HepG2 (cell line): Measurements from ENCODE around the gene AS3MT. TPM values are rescaled to one million over a fixed set of nuclear protein-coding genes. Genes with fewer than 3 reads are reported as not detected.

Experiments used
- ARNT2 ChIP-seq: sonication (generic); formaldehyde crosslinking; IDR thresholded peaks from 2 replicates; pipeline ENCODE4 v1.8.0; 2022; ENCODE audit warnings: mild to moderate bottlenecking, low read depth, missing genetic modification reagents, moderate library complexity
- CEBPG ChIP-seq: IDR thresholded peaks from 2 replicates; pipeline ENCODE4 v1.6.1; 2016
- CENPX ChIP-seq: sonication (generic); formaldehyde crosslinking; IDR thresholded peaks from 2 replicates; pipeline ENCODE4 v1.9.0; 2021; ENCODE audit warnings: mild to moderate bottlenecking, missing genetic modification reagents, moderate library complexity
- HOXA5 ChIP-seq: sonication (generic); formaldehyde crosslinking; IDR thresholded peaks from 2 replicates; pipeline ENCODE4 v1.4.0; 2020; ENCODE audit warnings: missing genetic modification reagents
- JUND ChIP-seq: sonication (generic); formaldehyde crosslinking; IDR thresholded peaks from 2 replicates; pipeline ENCODE4 v1.8.0; 2022; ENCODE audit warnings: mild to moderate bottlenecking, missing genetic modification reagents
- PAF1 ChIP-seq: IDR thresholded peaks from 2 replicates; pipeline ENCODE4 v1.6.1; 2016; ENCODE audit warnings: missing genetic modification reagents, missing compliant biosample characterization
- RARG ChIP-seq: sonication (generic); formaldehyde crosslinking; IDR thresholded peaks from 2 replicates; pipeline ENCODE4 v1.4.0; 2020; ENCODE audit warnings: low read depth, mild to moderate bottlenecking, missing genetic modification reagents
- RNF2 ChIP-seq: fragments of 450-650 bp; conservative IDR thresholded peaks from 2 replicates; pipeline ENCODE4 v1.6.1; 2016; ENCODE audit warnings: low read depth
- SETDB1 ChIP-seq: sonication (generic); formaldehyde crosslinking; IDR thresholded peaks from 2 replicates; pipeline ENCODE4 v1.5.1; 2020; ENCODE audit warnings: missing genetic modification reagents, mild to moderate bottlenecking, borderline replicate concordance
- ZNF441 ChIP-seq: sonication (generic); formaldehyde crosslinking; IDR thresholded peaks from 2 replicates; pipeline ENCODE4 v1.7.0; 2021; ENCODE audit warnings: missing genetic modification reagents, borderline replicate concordance
- ZNF572 ChIP-seq: sonication (generic); formaldehyde crosslinking; IDR thresholded peaks from 2 replicates; pipeline ENCODE4 v1.5.1; 2020; ENCODE audit warnings: mild to moderate bottlenecking, missing genetic modification reagents
- ZNF772 ChIP-seq: sonication (generic); formaldehyde crosslinking; IDR thresholded peaks from 2 replicates; pipeline ENCODE4 v1.5.0; 2020; ENCODE audit warnings: mild to moderate bottlenecking, missing genetic modification reagents
- ZNF891 ChIP-seq: sonication (generic); formaldehyde crosslinking; IDR thresholded peaks from 2 replicates; pipeline ENCODE4 v1.5.0; 2020; ENCODE audit warnings: mild to moderate bottlenecking, missing genetic modification reagents
- polyA plus RNA-seq, 8 experiments: library from polyadenylated mRNA; depleted of rRNA in 3 of 8; stranded (reverse) in 7 of 8; unstranded in 1 of 8; fragments of >200 nt; fragmentation: Illumina TruSeq in 4 of 8; extraction: Trizol in 4 of 8; gene quantifications; 2 replicates each; pipeline versions ENCODE4 v1.2.1 to v1.2.3, GENCODE V29; 2011 to 2016; ENCODE audit warnings: low read depth in 4 of 8, missing spikeins in 1 of 8, mixed read lengths in 1 of 8; ENCODE audit not compliant: insufficient read depth in 1 of 8
- total RNA-seq, 5 experiments: library from RNA; depleted of rRNA; stranded (reverse); fragments of >200 nt; fragmentation: Illumina TruSeq; extraction: Trizol; gene quantifications; 2 replicates each; pipeline ENCODE4 v1.2.3, GENCODE V29; 2016; ENCODE audit warnings: low read depth in 1 of 5
- TF ChIP-seq, protein P1 (sequence below): sonication (generic); formaldehyde crosslinking; conservative IDR thresholded peaks from 2 replicates; pipeline ENCODE4 v1.4.0; 2020; ENCODE audit warnings: missing genetic modification reagents
- TF ChIP-seq, protein P2 (sequence below): sonication (generic); formaldehyde crosslinking; IDR thresholded peaks from 2 replicates; pipeline ENCODE4 v1.4.0; 2020; ENCODE audit warnings: missing genetic modification reagents
- TF ChIP-seq, protein P3 (sequence below): sonication (generic); formaldehyde crosslinking; conservative IDR thresholded peaks from 2 replicates; pipeline ENCODE4 v1.8.0; 2022; ENCODE audit warnings: missing genetic modification reagents
- TF ChIP-seq, protein P4 (sequence below): conservative IDR thresholded peaks from 2 replicates; pipeline ENCODE4 v1.6.1; 2018; ENCODE audit warnings: missing genetic modification reagents
- TF ChIP-seq, protein P5 (sequence below): IDR thresholded peaks from 2 replicates; pipeline ENCODE4 v1.6.1; 2016; ENCODE audit warnings: missing compliant biosample characterization, missing genetic modification reagents, borderline replicate concordance

The AS3MT gene
- total and polyA plus RNA-seq, 2 of the 13 experiments (the other 11 are each of a cell fraction or from before 2014, with no cell fraction given) = 8.7 to 17.4 TPM

DNA sequence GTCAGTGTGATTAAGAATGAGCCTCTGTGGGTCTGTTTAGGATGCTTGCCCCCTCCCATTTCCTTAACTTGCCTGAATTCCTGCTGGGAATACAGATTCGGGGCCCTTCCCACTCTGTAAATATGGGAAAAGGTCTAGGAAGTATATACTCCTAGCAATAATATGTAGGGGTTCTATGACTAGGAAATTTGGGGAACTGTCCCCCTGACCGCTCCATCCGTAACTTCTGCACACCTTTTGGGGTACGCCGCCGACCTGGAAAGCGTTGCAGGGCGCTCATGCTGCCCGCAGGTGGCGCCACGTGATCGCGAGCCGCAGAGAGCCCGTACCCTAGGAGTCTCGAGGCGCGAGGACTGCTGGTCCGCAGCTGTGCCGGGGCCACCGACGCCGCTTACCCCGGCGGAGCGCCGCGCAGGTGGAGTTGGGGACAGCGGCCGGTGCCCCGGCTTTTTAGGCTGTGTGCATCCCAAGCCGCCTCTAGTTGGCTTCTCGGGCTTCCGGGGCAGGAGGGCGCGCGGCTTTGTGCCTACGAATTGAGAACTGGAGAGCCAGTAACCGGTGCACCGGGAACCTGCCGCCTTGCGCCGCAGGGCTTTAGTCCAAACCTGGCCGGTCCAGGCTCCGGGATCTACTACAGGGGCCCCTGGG is 48.2 kb downstream of the AS3MT start (continued):
- TF ChIP-seq CEBPG (no peak), RARG (CRISPR knock-in tag) (no peak), ZNF891 (no peak), PAF1 (no peak), ARNT2 (CRISPR knock-in tag) (no peak), SETDB1 (CRISPR knock-in tag) (0 out of 2 replicates have a peak, but pooled peaks have one; percentile 58), RNF2 (no peak), ZNF572 (CRISPR knock-in tag) (no peak), HOXA5 (no peak), ZNF441 (CRISPR knock-in tag) (no peak), ZNF772 (0 out of 2 replicates have a peak, but pooled peaks have one; percentile 0), CENPX (no peak), JUND (CRISPR knock-in tag) (no peak)
- TF ChIP-seq, protein P1, sequence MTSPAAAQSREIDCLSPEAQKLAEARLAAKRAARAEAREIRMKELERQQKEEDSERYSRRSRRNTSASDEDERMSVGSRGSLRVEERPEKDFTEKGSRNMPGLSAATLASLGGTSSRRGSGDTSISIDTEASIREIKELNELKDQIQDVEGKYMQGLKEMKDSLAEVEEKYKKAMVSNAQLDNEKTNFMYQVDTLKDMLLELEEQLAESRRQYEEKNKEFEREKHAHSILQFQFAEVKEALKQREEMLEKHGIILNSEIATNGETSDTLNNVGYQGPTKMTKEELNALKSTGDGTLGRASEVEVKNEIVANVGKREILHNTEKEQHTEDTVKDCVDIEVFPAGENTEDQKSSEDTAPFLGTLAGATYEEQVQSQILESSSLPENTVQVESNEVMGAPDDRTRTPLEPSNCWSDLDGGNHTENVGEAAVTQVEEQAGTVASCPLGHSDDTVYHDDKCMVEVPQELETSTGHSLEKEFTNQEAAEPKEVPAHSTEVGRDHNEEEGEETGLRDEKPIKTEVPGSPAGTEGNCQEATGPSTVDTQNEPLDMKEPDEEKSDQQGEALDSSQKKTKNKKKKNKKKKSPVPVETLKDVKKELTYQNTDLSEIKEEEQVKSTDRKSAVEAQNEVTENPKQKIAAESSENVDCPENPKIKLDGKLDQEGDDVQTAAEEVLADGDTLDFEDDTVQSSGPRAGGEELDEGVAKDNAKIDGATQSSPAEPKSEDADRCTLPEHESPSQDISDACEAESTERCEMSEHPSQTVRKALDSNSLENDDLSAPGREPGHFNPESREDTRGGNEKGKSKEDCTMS (CRISPR knock-in tag) = no peak
- TF ChIP-seq, protein P2, sequence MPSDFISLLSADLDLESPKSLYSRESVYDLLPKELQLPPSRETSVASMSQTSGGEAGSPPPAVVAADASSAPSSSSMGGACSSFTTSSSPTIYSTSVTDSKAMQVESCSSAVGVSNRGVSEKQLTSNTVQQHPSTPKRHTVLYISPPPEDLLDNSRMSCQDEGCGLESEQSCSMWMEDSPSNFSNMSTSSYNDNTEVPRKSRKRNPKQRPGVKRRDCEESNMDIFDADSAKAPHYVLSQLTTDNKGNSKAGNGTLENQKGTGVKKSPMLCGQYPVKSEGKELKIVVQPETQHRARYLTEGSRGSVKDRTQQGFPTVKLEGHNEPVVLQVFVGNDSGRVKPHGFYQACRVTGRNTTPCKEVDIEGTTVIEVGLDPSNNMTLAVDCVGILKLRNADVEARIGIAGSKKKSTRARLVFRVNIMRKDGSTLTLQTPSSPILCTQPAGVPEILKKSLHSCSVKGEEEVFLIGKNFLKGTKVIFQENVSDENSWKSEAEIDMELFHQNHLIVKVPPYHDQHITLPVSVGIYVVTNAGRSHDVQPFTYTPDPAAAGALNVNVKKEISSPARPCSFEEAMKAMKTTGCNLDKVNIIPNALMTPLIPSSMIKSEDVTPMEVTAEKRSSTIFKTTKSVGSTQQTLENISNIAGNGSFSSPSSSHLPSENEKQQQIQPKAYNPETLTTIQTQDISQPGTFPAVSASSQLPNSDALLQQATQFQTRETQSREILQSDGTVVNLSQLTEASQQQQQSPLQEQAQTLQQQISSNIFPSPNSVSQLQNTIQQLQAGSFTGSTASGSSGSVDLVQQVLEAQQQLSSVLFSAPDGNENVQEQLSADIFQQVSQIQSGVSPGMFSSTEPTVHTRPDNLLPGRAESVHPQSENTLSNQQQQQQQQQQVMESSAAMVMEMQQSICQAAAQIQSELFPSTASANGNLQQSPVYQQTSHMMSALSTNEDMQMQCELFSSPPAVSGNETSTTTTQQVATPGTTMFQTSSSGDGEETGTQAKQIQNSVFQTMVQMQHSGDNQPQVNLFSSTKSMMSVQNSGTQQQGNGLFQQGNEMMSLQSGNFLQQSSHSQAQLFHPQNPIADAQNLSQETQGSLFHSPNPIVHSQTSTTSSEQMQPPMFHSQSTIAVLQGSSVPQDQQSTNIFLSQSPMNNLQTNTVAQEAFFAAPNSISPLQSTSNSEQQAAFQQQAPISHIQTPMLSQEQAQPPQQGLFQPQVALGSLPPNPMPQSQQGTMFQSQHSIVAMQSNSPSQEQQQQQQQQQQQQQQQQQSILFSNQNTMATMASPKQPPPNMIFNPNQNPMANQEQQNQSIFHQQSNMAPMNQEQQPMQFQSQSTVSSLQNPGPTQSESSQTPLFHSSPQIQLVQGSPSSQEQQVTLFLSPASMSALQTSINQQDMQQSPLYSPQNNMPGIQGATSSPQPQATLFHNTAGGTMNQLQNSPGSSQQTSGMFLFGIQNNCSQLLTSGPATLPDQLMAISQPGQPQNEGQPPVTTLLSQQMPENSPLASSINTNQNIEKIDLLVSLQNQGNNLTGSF (CRISPR knock-in tag) = no peak
- TF ChIP-seq, protein P3, sequence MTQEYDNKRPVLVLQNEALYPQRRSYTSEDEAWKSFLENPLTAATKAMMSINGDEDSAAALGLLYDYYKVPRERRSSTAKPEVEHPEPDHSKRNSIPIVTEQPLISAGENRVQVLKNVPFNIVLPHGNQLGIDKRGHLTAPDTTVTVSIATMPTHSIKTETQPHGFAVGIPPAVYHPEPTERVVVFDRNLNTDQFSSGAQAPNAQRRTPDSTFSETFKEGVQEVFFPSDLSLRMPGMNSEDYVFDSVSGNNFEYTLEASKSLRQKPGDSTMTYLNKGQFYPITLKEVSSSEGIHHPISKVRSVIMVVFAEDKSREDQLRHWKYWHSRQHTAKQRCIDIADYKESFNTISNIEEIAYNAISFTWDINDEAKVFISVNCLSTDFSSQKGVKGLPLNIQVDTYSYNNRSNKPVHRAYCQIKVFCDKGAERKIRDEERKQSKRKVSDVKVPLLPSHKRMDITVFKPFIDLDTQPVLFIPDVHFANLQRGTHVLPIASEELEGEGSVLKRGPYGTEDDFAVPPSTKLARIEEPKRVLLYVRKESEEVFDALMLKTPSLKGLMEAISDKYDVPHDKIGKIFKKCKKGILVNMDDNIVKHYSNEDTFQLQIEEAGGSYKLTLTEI (CRISPR knock-in tag) = no peak
- TF ChIP-seq, protein P4, sequence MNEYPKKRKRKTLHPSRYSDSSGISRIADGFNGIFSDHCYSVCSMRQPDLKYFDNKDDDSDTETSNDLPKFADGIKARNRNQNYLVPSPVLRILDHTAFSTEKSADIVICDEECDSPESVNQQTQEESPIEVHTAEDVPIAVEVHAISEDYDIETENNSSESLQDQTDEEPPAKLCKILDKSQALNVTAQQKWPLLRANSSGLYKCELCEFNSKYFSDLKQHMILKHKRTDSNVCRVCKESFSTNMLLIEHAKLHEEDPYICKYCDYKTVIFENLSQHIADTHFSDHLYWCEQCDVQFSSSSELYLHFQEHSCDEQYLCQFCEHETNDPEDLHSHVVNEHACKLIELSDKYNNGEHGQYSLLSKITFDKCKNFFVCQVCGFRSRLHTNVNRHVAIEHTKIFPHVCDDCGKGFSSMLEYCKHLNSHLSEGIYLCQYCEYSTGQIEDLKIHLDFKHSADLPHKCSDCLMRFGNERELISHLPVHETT (CRISPR knock-in tag) = no peak
- TF ChIP-seq, protein P5, sequence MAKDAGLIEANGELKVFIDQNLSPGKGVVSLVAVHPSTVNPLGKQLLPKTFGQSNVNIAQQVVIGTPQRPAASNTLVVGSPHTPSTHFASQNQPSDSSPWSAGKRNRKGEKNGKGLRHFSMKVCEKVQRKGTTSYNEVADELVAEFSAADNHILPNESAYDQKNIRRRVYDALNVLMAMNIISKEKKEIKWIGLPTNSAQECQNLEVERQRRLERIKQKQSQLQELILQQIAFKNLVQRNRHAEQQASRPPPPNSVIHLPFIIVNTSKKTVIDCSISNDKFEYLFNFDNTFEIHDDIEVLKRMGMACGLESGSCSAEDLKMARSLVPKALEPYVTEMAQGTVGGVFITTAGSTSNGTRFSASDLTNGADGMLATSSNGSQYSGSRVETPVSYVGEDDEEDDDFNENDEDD (CRISPR knock-in tag) = no peak
